NCI-H128 (cell line): ENCODE data around the gene MICAL2.
"Not testable (repeated sequence)": the region's sequence is repeated elsewhere in the genome, so short reads cannot be mapped to it uniquely, and the experiment has no call there.

ENCODE experiments used
- DNase-seq: peaks from one replicate; lab custom pipeline; 2025; ENCODE audit not compliant: unreplicated experiment; lab: John Stamatoyannopoulos, UW

The MICAL2 gene

DNA sequence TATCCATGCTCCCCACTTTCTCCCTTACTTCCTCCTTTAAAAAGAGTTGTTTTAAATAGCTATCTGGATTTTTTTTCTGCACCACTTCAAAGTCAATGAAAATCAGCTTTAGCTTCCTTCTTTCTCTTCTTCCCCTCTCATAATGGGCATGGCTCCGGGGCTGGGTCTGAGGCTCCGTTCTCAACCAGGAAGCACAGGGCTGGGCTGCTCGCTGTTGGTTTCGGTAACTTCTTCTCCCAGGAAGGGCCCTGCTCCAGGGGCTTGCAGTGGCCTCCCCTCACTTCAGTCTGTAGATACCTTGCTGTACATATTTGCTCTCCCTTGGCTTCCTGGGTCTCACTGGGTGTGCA lies 23.8 kb downstream of the MICAL2 start:
- no peak for DNase-seq

DNA sequence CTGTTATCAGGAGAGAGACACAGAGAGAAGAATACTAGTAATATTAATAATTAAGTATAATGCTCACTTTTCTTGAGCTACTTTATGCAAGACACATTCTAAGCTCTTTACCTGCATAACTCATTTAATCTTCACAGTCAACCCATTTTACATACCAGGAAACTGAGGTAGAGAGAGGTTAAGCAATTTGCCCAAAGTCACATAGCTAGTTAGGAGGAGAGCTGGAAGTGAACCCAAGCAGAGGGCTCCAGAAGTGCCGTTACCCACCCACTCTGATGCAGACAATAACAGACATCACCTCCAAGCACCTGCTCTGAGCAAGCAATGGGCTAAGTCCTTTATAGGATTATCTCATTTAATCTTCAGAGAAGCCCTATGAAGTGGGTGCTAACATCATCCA lies 24.8 kb downstream of the MICAL2 start:
- DNase-seq, result no peak

DNA sequence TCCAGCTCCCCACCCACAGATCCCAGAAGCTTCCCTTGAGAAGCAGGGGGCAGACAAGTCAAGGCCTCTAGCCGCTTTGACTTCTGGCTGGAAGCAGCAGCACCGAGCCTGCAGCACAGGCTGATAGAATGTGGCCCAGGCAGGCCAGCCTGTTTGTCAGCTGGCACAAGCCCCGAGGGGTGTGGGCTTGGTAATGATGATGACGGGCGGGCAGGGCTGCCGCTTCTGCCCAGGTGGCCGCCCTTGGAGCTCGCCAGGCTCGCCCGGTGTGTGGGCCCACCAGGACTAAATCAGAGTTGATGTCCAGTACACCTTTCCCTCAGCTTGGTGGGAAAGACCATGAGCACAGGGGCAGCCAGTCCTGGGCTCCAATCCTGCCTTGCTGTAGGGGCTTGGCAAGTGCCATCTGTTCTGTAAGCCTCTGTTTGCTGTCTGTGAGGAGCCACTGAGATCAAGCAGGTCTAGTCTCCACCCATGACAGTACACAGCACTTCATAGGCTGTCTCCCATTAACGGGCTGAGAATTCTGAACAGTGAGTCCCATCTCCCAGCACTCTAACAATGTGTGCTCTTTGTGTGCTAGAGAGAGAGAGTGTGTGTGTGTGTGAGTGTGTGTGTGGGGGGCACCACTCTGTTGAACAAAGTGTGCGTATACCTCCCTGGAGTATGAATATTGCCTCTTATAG lies 26.8 kb downstream of the MICAL2 start:
- DNase-seq, result no peak

DNA sequence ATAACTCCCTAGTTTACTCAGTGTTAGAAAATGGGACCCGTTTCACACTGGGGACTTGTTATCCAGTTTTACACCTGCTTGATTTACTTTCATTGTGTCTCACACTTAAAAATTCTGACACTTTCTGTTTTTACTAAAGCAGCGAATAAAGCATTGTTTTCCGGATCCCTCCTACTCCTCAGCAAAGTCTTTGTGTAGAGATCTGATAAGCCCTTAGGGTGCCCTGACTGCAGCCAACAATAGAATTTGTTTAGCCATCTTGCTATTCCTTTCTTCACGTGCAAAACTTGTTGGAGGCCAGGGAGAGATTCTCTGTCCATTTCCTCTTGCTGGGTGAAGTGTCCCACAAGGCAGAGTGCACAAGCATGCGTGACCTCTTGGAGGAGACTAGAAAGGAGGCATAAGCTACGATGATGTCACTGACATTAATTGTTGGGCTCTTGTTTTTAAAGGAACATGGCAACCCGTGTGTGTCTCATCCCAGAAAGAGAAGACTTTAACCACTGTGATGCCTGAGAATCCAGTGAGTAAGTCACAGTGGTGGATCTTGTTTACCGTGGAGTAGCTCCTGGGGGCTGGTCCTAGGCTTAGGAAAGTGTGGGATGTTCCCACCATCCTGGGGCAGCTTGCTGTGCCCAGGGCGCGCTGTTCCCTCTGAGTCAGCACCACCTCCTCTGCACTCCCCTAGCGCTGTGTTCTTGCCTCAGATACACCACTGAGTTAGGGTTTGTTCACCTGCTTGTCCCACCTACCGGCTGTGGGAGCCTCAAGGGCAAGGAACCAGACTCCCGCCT lies 27.7 kb downstream of the MICAL2 start:
- DNase-seq, result no peak

DNA sequence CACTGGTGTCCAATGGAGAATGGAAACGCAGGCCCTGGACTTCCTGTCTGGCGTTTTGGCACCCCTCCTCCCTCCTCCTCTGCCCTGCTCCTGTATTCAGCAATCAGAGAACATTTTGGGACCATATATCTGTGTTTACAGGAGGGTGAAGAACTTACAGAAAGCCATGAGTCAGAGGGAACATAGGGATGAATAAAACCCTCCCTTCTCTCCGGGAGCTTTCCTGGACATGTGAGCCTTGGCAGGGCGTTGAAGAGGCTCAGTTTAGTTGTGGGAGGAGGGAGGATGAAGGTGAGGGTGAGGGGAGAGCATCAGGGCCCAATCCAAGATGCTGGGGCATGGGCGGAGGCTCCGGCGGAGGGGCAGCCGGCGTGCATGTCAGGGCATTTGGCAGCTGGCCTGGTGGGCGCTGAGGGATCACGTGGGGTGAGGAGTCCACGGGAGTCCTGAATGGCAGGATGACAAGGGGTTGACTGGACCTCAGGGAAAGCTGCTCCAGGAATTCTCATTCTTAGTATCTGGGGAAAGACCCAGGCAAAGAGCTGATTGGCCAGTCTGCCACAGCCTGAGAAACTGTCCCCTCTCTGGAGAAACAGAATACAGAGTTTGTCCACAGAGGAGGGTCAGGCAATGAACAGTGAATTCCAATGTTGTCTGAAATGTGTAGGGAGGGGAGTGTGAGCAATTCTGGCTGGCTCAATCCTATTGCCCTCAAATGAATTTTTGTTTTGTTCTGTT lies 28.9 kb downstream of the MICAL2 start:
- DNase-seq, result no peak

DNA sequence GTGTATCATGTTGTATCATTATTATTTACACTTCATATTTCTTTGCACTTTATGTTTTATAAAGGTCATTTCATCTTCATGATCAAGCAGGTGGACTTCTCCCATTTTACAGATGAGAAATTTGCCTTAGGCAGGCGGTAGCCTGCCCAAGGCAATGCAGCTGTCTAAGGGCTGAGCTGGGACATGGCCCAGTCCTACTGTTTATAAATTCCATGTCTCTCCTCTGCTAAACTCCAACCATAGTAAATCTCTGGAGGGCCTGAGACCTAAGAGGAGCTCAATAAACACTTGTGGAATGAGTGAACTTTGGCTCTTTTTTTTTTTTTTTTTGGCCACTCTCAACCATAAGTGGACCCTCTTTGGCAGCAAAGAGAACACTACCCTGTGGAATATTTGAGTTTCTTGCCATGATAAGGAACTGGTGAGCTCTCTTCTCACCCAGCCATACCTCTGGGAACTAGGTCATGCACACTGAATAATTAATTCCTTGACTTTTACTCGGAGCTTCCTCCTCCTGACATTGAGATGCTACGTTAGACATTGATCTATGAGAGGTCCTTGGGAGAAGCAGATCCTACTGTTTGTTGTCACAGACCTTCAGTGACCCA lies 29.9 kb downstream of the MICAL2 start:
- DNase-seq, result no peak

DNA sequence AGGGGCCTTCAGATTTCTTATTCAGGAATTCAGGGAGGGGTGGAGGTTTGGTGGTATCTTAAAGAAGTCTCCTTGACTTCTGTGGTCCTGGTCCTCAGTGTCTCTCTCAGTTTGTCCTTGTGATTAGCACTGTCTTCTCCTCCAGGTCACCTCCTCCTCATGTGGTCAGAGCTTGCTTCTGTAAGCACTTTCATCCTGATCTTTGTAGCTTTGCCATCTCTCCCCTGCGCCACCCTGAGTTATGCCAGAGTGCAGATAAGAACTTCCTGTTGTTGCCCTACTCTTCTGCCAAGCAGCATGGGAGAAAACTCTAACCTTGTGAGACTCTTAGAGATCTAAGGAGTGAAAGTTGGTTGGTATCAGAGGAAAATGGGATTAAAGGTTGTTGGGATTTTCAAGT lies 30.9 kb downstream of the MICAL2 start:
- no peak for DNase-seq

DNA sequence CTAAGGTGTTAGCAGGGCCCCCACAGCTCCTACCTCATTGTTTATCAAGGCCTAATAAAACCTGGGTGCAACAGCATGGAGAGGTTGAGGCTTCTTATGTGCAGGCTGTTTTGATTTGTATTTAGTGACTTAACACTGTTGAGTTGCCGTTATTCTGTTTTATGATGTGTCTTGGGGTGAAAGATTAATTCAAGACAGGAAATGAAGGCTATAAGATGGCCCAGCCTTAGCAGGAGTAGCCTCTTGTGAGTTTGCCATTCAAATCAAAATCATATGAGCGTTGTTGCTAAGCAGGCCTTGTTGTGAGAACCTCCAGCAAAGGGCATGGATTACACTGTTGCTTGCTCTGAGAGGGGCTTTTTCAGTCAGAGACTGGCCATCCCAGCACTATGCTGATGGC lies 31.8 kb downstream of the MICAL2 start:
- no peak for DNase-seq

DNA sequence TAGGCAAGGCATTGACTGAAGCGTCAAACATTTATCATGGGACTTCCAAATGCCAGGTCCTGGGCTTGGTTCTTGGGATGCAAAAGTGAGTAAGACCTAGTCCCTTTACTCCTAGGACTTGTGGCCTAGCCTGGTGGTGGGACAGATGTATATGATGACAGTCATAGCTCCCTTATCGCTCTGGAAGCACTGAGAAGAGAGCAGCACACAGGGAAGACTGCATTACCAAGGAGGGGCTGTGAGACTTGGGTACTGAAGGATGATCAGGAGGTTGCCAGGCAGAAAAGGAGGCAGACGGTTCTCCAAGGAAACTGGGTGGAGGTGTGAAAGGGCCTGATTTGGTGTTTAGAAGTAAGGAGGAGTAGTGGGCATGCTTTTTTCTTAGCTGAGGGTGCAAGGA lies 32.5 kb downstream of the MICAL2 start:
- DNase-seq, result no peak

DNA sequence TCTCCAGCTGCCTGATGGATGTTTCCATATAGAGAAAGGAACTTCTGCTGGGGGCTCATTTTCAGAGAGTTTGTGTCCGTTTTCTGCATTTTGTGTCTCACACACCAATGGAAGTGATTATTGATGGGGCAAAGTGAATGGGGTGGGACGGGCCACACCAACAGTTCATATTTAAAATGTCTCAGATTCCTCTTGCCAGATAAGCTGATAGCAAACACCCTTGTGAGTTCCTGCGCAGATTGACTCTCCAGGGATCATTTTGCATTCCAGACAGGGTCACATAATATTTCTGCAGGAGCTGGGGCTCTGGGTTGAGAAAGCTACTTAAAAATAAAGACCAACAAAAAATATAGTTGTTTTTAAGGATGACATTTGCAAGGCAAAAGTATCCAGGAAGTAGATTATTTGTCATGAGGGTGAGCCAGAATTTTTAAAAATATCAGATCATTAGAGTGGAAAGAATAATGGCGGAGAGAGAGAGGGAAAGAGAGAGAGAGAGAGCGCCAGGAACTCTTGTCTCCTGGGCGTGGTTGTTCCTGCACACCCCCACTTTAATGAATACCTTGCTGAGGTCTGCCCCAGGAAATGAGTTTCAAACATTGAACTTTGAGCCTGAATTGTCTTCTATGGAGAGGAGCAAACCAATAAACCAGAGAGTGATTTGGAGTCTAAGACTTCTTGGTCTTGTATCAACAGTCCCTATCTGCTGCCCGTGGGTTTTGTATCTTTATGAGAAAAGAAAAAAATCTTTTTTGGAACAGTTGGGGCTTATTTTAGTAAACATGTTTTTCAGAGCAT lies 33.3 kb downstream of the MICAL2 start:
- no peak for DNase-seq

DNA sequence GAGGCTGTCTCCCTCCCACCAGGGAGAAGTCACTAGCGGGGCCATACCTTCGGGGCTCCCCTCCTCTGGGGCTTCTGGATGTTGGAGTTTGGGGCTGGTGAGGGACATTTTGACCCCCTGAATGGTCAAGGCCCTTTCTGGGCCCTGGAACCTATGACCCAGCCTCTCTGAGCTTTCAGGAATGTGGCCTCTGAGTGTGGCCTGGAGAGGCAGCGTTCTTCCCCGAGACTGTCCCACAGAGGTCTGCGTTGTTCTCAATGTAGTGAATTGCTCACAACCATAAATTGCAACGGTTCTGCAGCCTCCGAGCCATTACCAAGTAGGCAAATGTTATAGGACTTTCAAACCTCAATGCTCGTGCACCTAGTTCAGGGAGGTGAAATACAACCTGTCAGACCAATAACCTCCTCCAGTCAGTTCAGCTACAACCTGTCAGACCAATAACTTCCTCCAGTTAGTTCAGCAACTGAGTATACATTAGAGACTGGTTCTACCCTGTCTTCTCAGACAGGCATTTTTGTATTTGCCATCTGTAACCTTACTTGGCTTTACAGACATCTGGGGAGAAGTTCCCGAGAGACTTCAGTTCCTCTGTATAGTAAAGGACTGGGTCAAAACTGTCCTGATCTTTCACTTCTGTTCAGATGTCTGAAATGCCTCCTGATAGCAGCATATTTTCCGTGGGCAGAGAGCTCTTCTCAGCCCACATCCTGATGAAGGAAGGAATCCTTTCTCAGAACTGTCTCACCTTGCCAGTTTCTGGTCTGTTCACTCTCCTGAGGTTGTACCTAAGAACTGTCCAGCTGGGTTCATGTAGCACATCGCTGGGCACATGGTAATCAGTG lies 34.2 kb downstream of the MICAL2 start:
- no peak for DNase-seq

DNA sequence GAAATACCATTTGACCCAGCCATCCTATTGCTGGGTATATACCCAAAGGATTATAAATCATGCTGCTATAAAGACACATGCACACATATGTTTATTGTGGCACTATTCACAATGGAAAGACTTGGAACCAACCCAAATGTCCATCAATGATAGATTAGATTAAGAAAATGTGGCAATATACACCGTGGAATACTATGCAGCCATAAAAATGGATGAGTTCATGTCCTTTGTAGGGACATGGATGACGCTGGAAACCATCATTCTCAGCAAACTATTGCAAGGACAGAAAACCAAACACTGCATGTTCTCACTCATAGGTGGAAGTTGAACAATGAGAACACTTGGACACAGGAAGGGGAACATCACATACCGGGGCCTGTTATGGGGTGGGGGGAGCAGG lies 36.3 kb downstream of the MICAL2 start:
- not testable (repeated sequence) for DNase-seq

DNA sequence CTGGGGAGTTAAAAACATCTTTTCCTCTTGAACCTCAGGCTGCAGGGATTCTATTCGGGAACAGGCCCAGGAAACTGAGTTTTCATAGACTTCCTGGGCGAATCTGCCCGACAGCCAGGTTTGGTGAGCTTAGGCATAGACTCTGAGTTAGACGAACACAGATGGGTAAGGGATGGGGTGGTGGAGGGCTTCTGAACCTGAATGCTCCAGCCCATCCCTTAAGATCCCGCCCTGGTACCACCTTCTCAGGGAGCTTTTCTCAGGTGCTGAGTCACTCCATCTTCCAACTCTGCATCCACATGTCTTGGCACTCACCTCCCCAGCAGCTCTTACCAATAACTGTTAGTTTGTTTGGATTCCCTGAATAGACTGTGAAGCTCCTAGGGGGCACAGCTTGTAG lies 37.4 kb downstream of the MICAL2 start:
- DNase-seq, result no peak

DNA sequence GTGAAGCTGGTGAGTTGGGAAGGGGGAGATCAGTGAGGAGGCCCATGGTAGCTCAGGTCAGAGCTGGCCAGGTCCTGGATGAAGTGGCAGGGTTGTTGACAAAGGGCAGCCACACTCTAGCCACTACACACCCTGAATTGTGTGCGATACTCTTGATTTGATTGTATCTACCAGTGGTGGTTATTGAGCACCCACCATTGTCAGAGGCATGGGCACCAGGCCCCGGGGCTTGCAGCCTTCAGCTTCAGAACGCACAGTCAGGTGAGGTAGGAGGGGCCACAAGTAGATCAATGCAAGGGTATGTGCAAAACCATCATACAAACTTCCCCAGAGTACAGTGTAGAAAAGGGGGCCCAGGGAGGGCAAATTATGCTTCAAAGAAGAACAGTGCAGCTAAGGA lies 38.1 kb downstream of the MICAL2 start:
- no peak for DNase-seq

DNA sequence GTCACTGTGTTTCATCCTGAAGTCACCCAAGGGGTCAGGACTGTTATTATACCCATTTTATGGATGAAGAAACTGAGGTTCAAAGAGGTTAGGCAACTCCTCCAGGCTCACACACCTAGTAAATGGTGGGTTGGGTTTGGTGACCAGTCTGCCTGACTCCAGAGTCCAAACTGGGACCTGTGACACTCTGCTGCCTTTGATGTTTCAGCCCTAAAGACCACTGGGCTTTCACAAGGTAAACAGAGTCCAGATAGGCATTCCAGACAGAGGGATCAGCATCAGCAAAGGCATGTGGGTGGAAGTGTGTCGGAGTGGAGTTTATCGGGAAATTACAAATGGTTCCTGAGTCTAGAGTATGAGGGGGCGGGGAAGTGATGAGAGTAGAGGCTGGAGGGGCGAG lies 38.5 kb downstream of the MICAL2 start:
- DNase-seq, result no peak

DNA sequence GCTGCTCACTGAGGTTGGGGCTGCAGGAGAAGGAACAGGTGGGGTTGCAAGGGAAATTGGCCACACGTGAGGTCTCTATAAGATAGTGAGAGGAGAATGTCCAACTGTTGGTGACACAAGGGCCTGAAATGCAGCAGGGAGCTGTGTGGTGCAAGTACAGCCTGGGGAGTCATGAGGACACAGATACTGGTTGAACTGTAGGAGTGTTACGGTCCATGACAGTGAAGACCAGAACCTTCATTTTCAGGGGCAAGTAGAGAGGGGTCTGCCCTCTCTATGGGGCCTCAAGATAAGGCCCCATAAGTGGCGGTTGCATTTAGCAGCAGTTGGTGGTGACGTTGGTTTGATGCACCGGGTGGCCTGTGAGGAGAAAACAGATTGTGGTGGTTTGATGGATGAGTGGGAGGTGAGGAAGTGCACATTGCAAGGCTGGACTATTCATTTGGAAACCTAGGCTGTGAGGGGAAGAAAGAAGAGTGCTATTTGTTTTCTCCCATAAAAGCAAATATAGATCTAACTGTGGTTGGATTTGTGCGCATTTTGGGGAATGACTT lies 39.4 kb downstream of the MICAL2 start:
- no peak for DNase-seq

DNA sequence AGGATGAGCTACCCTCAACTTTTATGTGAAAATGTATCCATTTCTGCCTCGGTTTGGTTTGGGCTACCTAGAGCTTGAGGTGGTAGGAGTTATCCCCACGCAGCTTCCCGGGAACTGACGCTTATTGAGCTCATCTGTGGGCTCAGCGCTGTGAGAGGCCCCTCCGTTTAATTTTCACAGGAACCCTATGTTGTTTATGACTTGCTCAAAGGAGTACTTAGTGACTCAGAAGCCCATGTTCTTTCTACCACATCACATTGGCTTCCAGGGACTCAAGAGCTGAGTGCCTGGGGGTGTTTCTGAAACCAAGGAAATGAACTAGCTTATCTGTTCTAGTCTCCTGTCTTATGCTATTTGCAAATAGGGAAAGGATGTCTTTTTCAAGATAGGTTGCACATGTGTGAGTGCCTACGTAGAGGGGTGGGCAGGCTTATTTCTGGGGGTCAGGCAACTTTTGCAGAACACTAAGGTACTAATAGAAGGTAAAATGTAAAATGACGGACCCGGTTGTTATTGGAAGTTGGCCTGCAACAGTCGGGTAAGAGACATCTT lies 40.5 kb downstream of the MICAL2 start:
- DNase-seq, result no peak

DNA sequence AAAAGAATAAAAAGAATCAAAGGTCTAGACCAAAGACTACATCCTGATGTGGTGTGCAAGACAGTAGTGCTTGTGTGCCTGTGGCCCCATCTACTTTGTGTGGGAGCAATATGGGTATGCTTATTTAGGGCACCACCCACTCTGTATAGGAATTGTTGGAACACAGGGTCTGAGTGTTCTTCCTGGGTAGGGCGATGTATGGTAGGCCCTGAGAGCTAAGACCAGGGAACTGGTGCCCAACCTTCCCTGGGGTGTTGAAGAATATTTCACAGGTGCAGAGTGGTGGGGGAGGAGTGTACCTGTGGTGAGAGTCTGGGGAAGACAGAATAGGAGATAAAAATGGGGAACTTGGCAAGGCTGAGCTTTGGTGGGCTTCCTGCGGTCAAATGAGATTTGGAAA lies 41.9 kb downstream of the MICAL2 start:
- no peak for DNase-seq

DNA sequence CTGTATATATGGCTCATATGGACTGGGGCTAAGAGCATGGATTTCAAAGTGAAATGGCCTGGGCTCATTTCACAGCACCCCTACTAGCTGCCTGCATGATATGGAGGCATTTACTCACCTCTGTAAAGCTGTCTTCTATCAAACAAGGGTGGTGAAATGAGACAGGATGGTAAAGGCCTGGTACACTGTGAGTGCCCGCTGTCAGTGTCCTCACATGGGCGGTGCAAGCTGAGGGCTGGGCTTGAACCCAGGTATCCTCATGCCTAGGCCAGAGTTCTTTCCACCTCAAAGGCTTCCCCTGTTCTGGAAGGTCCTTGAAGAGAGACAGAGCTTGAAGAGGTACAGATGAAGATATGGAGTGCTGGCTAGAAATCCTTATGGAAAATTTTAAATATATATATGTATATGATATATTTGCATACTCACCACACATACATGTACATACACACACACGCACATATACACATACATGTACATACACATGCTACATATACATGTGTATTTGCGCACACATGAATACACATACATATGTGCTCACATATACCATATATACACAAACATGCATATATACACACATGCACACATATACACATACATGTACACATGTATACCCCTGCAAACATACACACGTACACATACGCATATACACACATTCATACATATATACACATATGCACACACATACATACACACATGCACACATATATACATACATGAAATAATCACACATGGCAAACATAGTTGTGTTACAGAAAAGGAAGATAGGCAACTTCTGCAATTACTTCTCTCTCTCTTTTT lies 44.7 kb downstream of the MICAL2 start:
- no peak for DNase-seq
